ENCODE results near the gene KLHL22.

Gene KLHL22

GRCh38 chr22:20406686-20407408 is 88.7 kb downstream of the KLHL22 start:
- H3K9ac ChIP-seq (ENCODE audit: low read length) = no peak overlapping the region
- H3K36me3 ChIP-seq (ENCODE audit: insufficient read depth, low read length) = no peaks in the 10 kb centered on the region

GRCh38 chr22:20405931-20406685 is 89.5 kb downstream of the KLHL22 start:
- H3K4me3 ChIP-seq (ENCODE audit: low read depth, low read length, poor library complexity, severe bottlenecking) = no peak overlapping the region
- TF ChIP-seq CTCF (IDR thresholded peaks at IDR 0.05; ENCODE audit: low read length) (no peak), EZH2 (IDR thresholded peaks at IDR 0.05; ENCODE audit: borderline replicate concordance, low read length) (no peak)
- H3K27me3 ChIP-seq (ENCODE audit: insufficient read depth, low read length) = no peaks in the 10 kb centered on the region; the same call in 1 of the 2 replicates
- no peaks in the 10 kb centered on the region for H3K4me1 ChIP-seq (ENCODE audit: insufficient read depth, low read length, severe bottlenecking)
- no peaks in the 10 kb centered on the region for H3K9me2 ChIP-seq (ENCODE audit: low read depth, low read length)
- no peaks in the 10 kb centered on the region for H3K79me2 ChIP-seq (ENCODE audit: insufficient read depth, low read length)
- no peak overlapping the region for H3K9ac ChIP-seq (ENCODE audit: low read length)
- H3K27ac ChIP-seq (ENCODE audit: low read depth, low read length, poor library complexity, severe bottlenecking) = no peak overlapping the region
- H4K20me1 ChIP-seq (ENCODE audit: insufficient read depth, low read length) = no peaks in the 10 kb centered on the region
- H3K9me3 ChIP-seq (ENCODE audit: low read length) = no peaks in the 10 kb centered on the region
- H3K4me2 ChIP-seq (ENCODE audit: low read length) = no peak overlapping the region
- no peaks in the 10 kb centered on the region for H3K36me3 ChIP-seq (ENCODE audit: insufficient read depth, low read length)
- H2AFZ ChIP-seq (ENCODE audit: low read length) = no peak overlapping the region
- H3F3A ChIP-seq (ENCODE audit: insufficient read depth, low read length) = no peaks in the 10 kb centered on the region

More at GRCh38 chr22:20406686-20407408, 88.7 kb downstream of the KLHL22 start:
- Histone ChIP-seq H3K9me3 (ENCODE audit: low read length) (no peaks in the 10 kb centered on the region), H2AFZ (ENCODE audit: low read length) (no peak overlapping the region), H3K27me3 (ENCODE audit: insufficient read depth, low read length) (peaks cover 3% of the 10 kb centered on the region; the same call in 1 of the 2 replicates), H3K4me1 (ENCODE audit: insufficient read depth, low read length, severe bottlenecking) (no peaks in the 10 kb centered on the region), H3K9me2 (ENCODE audit: low read depth, low read length) (no peaks in the 10 kb centered on the region), H3K27ac (ENCODE audit: low read depth, low read length, poor library complexity, severe bottlenecking) (no peak overlapping the region), H4K20me1 (ENCODE audit: insufficient read depth, low read length) (no peaks in the 10 kb centered on the region), H3K4me2 (ENCODE audit: low read length) (no peak overlapping the region), H3F3A (ENCODE audit: insufficient read depth, low read length) (no peaks in the 10 kb centered on the region), H3K79me2 (ENCODE audit: insufficient read depth, low read length) (no peaks in the 10 kb centered on the region), H3K4me3 (ENCODE audit: low read depth, low read length, poor library complexity, severe bottlenecking) (no peak overlapping the region)
- TF ChIP-seq CTCF (IDR thresholded peaks at IDR 0.05; ENCODE audit: low read length) = no peak
- TF ChIP-seq EZH2 (IDR thresholded peaks at IDR 0.05; ENCODE audit: borderline replicate concordance, low read length) = no peak

DNA sequence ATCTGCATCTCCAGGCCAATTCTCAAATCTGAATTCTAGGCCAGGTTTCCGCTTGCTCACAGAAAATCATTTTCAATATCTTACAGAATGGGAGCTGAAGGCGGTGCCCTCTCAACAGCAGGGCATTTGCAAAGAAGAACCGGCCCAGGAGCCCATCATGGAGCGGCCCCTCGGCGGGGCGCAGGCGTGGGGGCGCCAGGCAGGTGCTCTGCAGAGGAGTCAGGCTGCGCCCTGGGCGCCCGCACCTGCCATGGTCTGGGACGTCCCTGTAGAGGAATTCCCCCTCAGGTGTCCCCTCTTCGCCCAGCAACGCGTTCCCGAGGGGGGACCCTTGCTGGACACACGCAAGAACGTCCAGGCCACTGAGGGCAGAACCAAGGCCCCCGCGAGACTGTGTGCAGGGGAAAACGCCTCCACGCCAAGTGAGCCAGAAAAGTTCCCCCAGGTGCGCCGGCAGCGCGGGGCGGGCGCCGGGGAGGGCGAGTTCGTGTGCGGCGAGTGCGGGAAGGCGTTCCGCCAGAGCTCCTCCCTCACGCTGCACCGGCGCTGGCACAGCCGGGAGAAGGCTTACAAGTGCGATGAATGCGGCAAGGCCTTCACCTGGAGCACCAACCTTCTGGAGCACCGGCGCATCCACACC is 90.2 kb downstream of the KLHL22 start:
- Histone ChIP-seq H3K4me1 (ENCODE audit: insufficient read depth, low read length, severe bottlenecking) (no peaks in the 10 kb centered on the region), H3K27ac (ENCODE audit: low read depth, low read length, poor library complexity, severe bottlenecking) (no peak overlapping the region), H3K9me3 (ENCODE audit: low read length) (no peaks in the 10 kb centered on the region), H3K27me3 (ENCODE audit: insufficient read depth, low read length) (peaks cover 1% of the 10 kb centered on the region; the same call in 1 of the 2 replicates), H4K20me1 (ENCODE audit: insufficient read depth, low read length) (no peaks in the 10 kb centered on the region), H3K4me3 (ENCODE audit: low read depth, low read length, poor library complexity, severe bottlenecking) (no peak overlapping the region), H3K9ac (ENCODE audit: low read length) (no peak overlapping the region), H3K36me3 (ENCODE audit: insufficient read depth, low read length) (no peaks in the 10 kb centered on the region), H3K79me2 (ENCODE audit: insufficient read depth, low read length) (no peaks in the 10 kb centered on the region), H3K4me2 (ENCODE audit: low read length) (no peak overlapping the region), H3K9me2 (ENCODE audit: low read depth, low read length) (no peaks in the 10 kb centered on the region), H2AFZ (ENCODE audit: low read length) (no peak overlapping the region), H3F3A (ENCODE audit: insufficient read depth, low read length) (no peaks in the 10 kb centered on the region)
- TF ChIP-seq CTCF (IDR thresholded peaks at IDR 0.05; ENCODE audit: low read length) (no peak), EZH2 (IDR thresholded peaks at IDR 0.05; ENCODE audit: borderline replicate concordance, low read length) (no peak)

All from OCI-LY1 (cell line).